H1 (cell line): ENCODE results near the gene PDIA5. TPM values are rescaled to one million over a fixed set of nuclear protein-coding genes. Genes with fewer than 3 reads are reported as not detected.

Experiments
- CTCF ChIA-PET: fragments of 300-600 bp; sonication (Branson Sonifier 250); formaldehyde crosslinking; loops from one replicate; lab custom pipeline; 2021; ENCODE audit not compliant: partially characterized antibody; lab: Charles Lee
- POLR2A ChIA-PET: fragments of 300-600 bp; sonication (Branson Sonifier 250); formaldehyde crosslinking; loops from one replicate; lab custom pipeline; 2021; ENCODE audit warnings: inconsistent platforms; ENCODE audit not compliant: partially characterized antibody; lab: Charles Lee
- DNase-seq, 2 experiments: peaks; one replicate each; pipeline versions ENCODE4 v3.0.0 to v3.0.0-alpha.2; 2010 to 2022; ENCODE audit warnings: low spot score in 2 of 2, low read depth in 1 of 2, mixed read lengths in 1 of 2
- FAIRE-seq: peaks from 2 replicates; lab custom pipeline; 2011; peaks lifted over from hg19 to GRCh38; lab: Jason Lieb, UNC
- H2AFZ ChIP-seq: 2 replicates; pipeline ENCODE4 v1.8.1; 2012; ENCODE audit warnings: low read length, inconsistent platforms
- H2AK5ac ChIP-seq: 2 replicates; pipeline ENCODE4 v1.6.1; 2013; ENCODE audit warnings: low read depth, low read length
- H2BK120ac ChIP-seq: replicated peaks from 2 replicates; pipeline ENCODE3; 2013; ENCODE audit warnings: low read depth, low read length, inconsistent platforms
- H2BK12ac ChIP-seq: 2 replicates; pipeline ENCODE4 v1.6.1; 2013; ENCODE audit warnings: low read depth, low read length
- H2BK15ac ChIP-seq: 2 replicates; pipeline ENCODE4 v1.6.1; 2013; ENCODE audit warnings: low read length
- H2BK20ac ChIP-seq: 2 replicates; pipeline ENCODE4 v1.6.1; 2013; ENCODE audit warnings: low read length
- H2BK5ac ChIP-seq: 2 replicates; pipeline ENCODE4 v1.6.1; 2013; ENCODE audit warnings: low read depth, low read length
- H3K14ac ChIP-seq: 2 replicates; pipeline ENCODE4 v1.6.1; 2013; ENCODE audit warnings: inconsistent platforms; ENCODE audit not compliant: insufficient read length
- H3K18ac ChIP-seq: 2 replicates; pipeline ENCODE4 v1.6.1; 2013; ENCODE audit warnings: low read length; ENCODE audit errors: extremely low read depth
- H3K23ac ChIP-seq: 2 replicates; pipeline ENCODE4 v1.6.1; 2013; ENCODE audit warnings: inconsistent platforms; ENCODE audit not compliant: insufficient read length
- H3K23me2 ChIP-seq: 2 replicates; pipeline ENCODE4 v1.6.1; 2013; ENCODE audit warnings: low read depth, low read length
- H3K27ac ChIP-seq: 2 replicates; pipeline ENCODE4 v1.6.1; 2011; ENCODE audit warnings: low read depth, low read length, inconsistent platforms
- H3K27me3 ChIP-seq, 4 experiments: replicated peaks in 1 of 4; 1 replicate in 1 of 4; 2 replicates in 3 of 4; pipeline versions ENCODE4 v1.6.1 to v1.8.1; 2011 to 2013; ENCODE audit warnings: low read length in 3 of 4, mild to moderate bottlenecking in 3 of 4, inconsistent platforms in 2 of 4, mixed read lengths in 2 of 4, moderate library complexity in 1 of 4; ENCODE audit not compliant: control insufficient read depth in 3 of 4, insufficient read depth in 3 of 4; ENCODE audit errors: extremely low read depth in 1 of 4
- H3K36me3 ChIP-seq, 4 experiments: 2 replicates each; pipeline versions ENCODE4 v1.6.1 to v1.8.1; 2011 to 2013; ENCODE audit warnings: mild to moderate bottlenecking in 4 of 4, low read length in 3 of 4, moderate library complexity in 2 of 4, control low read depth in 1 of 4, inconsistent platforms in 1 of 4; ENCODE audit not compliant: insufficient read depth in 4 of 4, control insufficient read depth in 2 of 4
- H3K4ac ChIP-seq: replicated peaks from 2 replicates; pipeline ENCODE3; 2013; ENCODE audit warnings: low read length, low read depth, mixed read lengths, inconsistent platforms; ENCODE audit not compliant: insufficient read length
- H3K4me1 ChIP-seq, 4 experiments: replicated peaks in 1 of 4; 1 replicate in 1 of 4; 2 replicates in 3 of 4; pipeline versions ENCODE4 v1.6.1 to v1.8.1; 2011 to 2013; ENCODE audit warnings: low read length in 3 of 4, inconsistent platforms in 2 of 4, mixed read lengths in 1 of 4; ENCODE audit not compliant: insufficient read depth in 4 of 4, control insufficient read depth in 3 of 4
- H3K4me2 ChIP-seq, 2 experiments: 2 replicates each; pipeline versions ENCODE4 v1.6.1 to v1.8.1; 2011 to 2013; ENCODE audit warnings: low read depth in 2 of 2, low read length in 2 of 2, control low read depth in 1 of 2, inconsistent platforms in 1 of 2, mild to moderate bottlenecking in 1 of 2; ENCODE audit not compliant: insufficient read depth in 1 of 2
- H3K4me3 ChIP-seq, 4 experiments: fragments of 200-600, 300-600 bp in 1 of 4; sonication (generic), shearing (Covaris generic), sonication (Bioruptor Twin) in 1 of 4; 2 replicates each; pipeline versions ENCODE4 v1.5.1 to v1.8.1; 2011 to 2016; ENCODE audit warnings: low read length in 4 of 4, low read depth in 3 of 4, control low read depth in 2 of 4, inconsistent platforms in 2 of 4, mild to moderate bottlenecking in 2 of 4, mixed read lengths in 1 of 4, moderate library complexity in 1 of 4; ENCODE audit not compliant: insufficient read depth in 2 of 4; ENCODE audit errors: extremely low read depth in 1 of 4
- H3K56ac ChIP-seq: replicated peaks from 2 replicates; pipeline ENCODE3; 2013; ENCODE audit warnings: low read depth, mild to moderate bottlenecking, mixed read lengths, low read length, inconsistent platforms; ENCODE audit not compliant: insufficient read length
- H3K79me1 ChIP-seq: 2 replicates; pipeline ENCODE4 v1.6.1; 2013; ENCODE audit warnings: low read depth, low read length, control low read depth
- H3K79me2 ChIP-seq, 2 experiments: 2 replicates each; pipeline versions ENCODE4 v1.6.1 to v1.8.1; 2012 to 2013; ENCODE audit warnings: low read length in 2 of 2, mild to moderate bottlenecking in 2 of 2, inconsistent platforms in 1 of 2; ENCODE audit not compliant: insufficient read depth in 2 of 2, control insufficient read depth in 1 of 2
- H3K9ac ChIP-seq, 4 experiments: replicated peaks in 1 of 4; 1 replicate in 1 of 4; 2 replicates in 3 of 4; pipeline versions ENCODE4 v1.6.1 to v1.8.1; 2011 to 2013; ENCODE audit warnings: low read depth in 3 of 4, low read length in 3 of 4, control low read depth in 2 of 4, mild to moderate bottlenecking in 2 of 4, moderate library complexity in 2 of 4, inconsistent platforms in 1 of 4; ENCODE audit errors: extremely low read depth in 1 of 4
- H3K9me3 ChIP-seq, 2 experiments: 2 replicates each; pipeline versions ENCODE4 v1.6.1 to v1.8.1; 2012 to 2013; ENCODE audit warnings: mild to moderate bottlenecking in 2 of 2, moderate library complexity in 2 of 2, control low read depth in 1 of 2, inconsistent platforms in 1 of 2, low read depth in 1 of 2, low read length in 1 of 2, mixed read lengths in 1 of 2; ENCODE audit not compliant: insufficient read depth in 2 of 2
- H4K20me1 ChIP-seq, 2 experiments: replicated peaks in 1 of 2; 2 replicates each; pipeline versions ENCODE3 to v1.8.1; 2011 to 2013; ENCODE audit warnings: inconsistent platforms in 2 of 2, low read length in 2 of 2, mild to moderate bottlenecking in 1 of 2; ENCODE audit not compliant: insufficient read depth in 2 of 2, control insufficient read depth in 1 of 2
- H4K5ac ChIP-seq: 2 replicates; pipeline ENCODE4 v1.6.1; 2013; ENCODE audit warnings: low read length, low read depth, mixed read lengths, inconsistent platforms; ENCODE audit not compliant: insufficient read length
- H4K8ac ChIP-seq: 2 replicates; pipeline ENCODE4 v1.8.0; 2013; ENCODE audit warnings: mild to moderate bottlenecking, moderate library complexity, low read length, inconsistent platforms; ENCODE audit not compliant: insufficient read depth; ENCODE audit errors: extremely low read depth
- H4K91ac ChIP-seq: replicated peaks from 2 replicates; pipeline ENCODE3; 2013; ENCODE audit warnings: low read length, mixed read lengths, inconsistent platforms; ENCODE audit not compliant: insufficient read length
- ATF2 ChIP-seq: IDR thresholded peaks from 2 replicates; pipeline ENCODE4 v1.6.1; 2012; ENCODE audit warnings: low read length, inconsistent platforms
- BRCA1 ChIP-seq: IDR thresholded peaks from 2 replicates; pipeline ENCODE4 v1.6.1; 2012; ENCODE audit warnings: low read depth, low read length, improper control_type of control experiment
- CHD2 ChIP-seq: IDR thresholded peaks from 2 replicates; pipeline ENCODE4 v1.6.1; 2012; ENCODE audit warnings: low read length, improper control_type of control experiment
- JUND ChIP-seq: IDR thresholded peaks from 2 replicates; pipeline ENCODE4 v1.6.1; 2011; ENCODE audit warnings: mild to moderate bottlenecking, improper control_type of control experiment, low read length
- POLR2A ChIP-seq, 2 experiments: IDR thresholded peaks; 1 replicate in 1 of 2; 2 replicates in 1 of 2; pipeline ENCODE4 v1.6.1; 2011; ENCODE audit warnings: low read depth in 2 of 2, low read length in 2 of 2, mild to moderate bottlenecking in 2 of 2; ENCODE audit errors: control extremely low read depth in 1 of 2
- POU5F1 ChIP-seq: IDR thresholded peaks from 2 replicates; pipeline ENCODE4 v1.6.1; 2011; ENCODE audit warnings: low read depth, mild to moderate bottlenecking, low read length, moderate library complexity
- RBBP5 ChIP-seq: IDR thresholded peaks from 2 replicates; pipeline ENCODE4 v1.7.1; 2012; ENCODE audit warnings: low read depth, mild to moderate bottlenecking, inconsistent platforms, low read length, moderate library complexity, borderline replicate concordance
- RNF2 ChIP-seq: fragments of 200-900, 300-1000 bp; sonication (generic); IDR thresholded peaks from 2 replicates; pipeline ENCODE4 v1.7.1; 2016; ENCODE audit warnings: borderline replicate concordance, low read depth, mild to moderate bottlenecking, antibody characterized with exemption, low read length; ENCODE audit not compliant: poor library complexity, severe bottlenecking; ENCODE audit errors: missing control alignments
- SP1 ChIP-seq: IDR thresholded peaks from 2 replicates; pipeline ENCODE4 v1.6.1; 2011; ENCODE audit warnings: low read depth, low read length
- WGBS, 2 experiments: shearing (Covaris generic) in 1 of 2; methylation state at CpG; one replicate each; pipeline versions ENCODE4 v1.1.6 to v1.1.7; 2013 to 2015; ENCODE audit warnings: low lambda C conversion rate in 2 of 2, mixed read lengths in 2 of 2, inconsistent platforms in 1 of 2, low coverage in 1 of 2, missing lambda C conversion rate in 1 of 2; ENCODE audit not compliant: insufficient replicate concordance in 2 of 2, insufficient coverage in 1 of 2, insufficient read length in 1 of 2; ENCODE audit errors: extremely low coverage in 1 of 2, missing lambda C conversion rate in 1 of 2; 5-methylcytosine and 5-hydroxymethylcytosine counted together
- polyA plus RNA-seq, 7 experiments: library from polyadenylated mRNA; depleted of rRNA in 3 of 7; stranded (reverse) in 5 of 7; unstranded in 2 of 7; fragments of >200 nt in 5 of 7; fragments of 200-250 nt in 2 of 7; gene quantifications; 1 replicate in 5 of 7; 2 replicates in 1 of 7; 4 replicates in 1 of 7; pipeline versions ENCODE4 v1.2.1 to v1.2.3, GENCODE V29; 2011 to 2013; ENCODE audit warnings: missing spikeins in 2 of 7, mixed read lengths in 2 of 7
- total RNA-seq: library from RNA; stranded (reverse); fragmentation: NEBNext Ultra II Directional; extraction: Animal tissue kit (Norgen Biotek cat#: 25700); gene quantifications from 2 replicates; pipeline ENCODE4 v1.2.1, GENCODE V29; 2021
- TF ChIP-seq, protein P1 (sequence below), 3 experiments: IDR thresholded peaks; 1 replicate in 2 of 3; 2 replicates in 1 of 3; pipeline versions ENCODE4 v1.5.1 to v1.6.1; 2011; ENCODE audit warnings: low read length in 3 of 3, mild to moderate bottlenecking in 3 of 3, inconsistent platforms in 2 of 3, low read depth in 1 of 3, moderate library complexity in 1 of 3; ENCODE audit not compliant: insufficient read depth in 1 of 3; ENCODE audit errors: control extremely low read depth in 1 of 3

Gene PDIA5
- total and polyA plus RNA-seq, 2 of the 8 experiments (the other 6 are each of a cell fraction or from before 2014, with no cell fraction given): 18.2 to 32.8 TPM

- Histone ChIP-seq H3K9me3 (no peaks in the 10 kb centered on the region), H3K79me1 (no peaks in the 10 kb centered on the region), H3K4me2 (no peak overlapping the region; a peak in 2 of 4 replicates), H2BK15ac (no peak overlapping the region), H3K27me3 (no peaks in the 10 kb centered on the region), H2AFZ (no peak overlapping the region), H3K4me1 (peaks cover 0 to 1% (median 0%) of the 10 kb centered on the region in 4 experiments; a peak in 2 of 7 replicates), H2BK120ac (no peak overlapping the region), H3K27ac (no peak overlapping the region), H3K14ac (no peak overlapping the region), H2AK5ac (no peak overlapping the region), H3K4ac (no peak overlapping the region), H4K20me1 (no peaks in the 10 kb centered on the region), H4K91ac (no peak overlapping the region), H2BK20ac (no peak overlapping the region), H3K9ac (no peak overlapping the region), H3K23ac (no peak overlapping the region), H3K18ac (no peak overlapping the region), H2BK12ac (no peak overlapping the region), H2BK5ac (no peak overlapping the region), H3K79me2 (no peaks in the 10 kb centered on the region), H4K8ac (no peak overlapping the region), H3K4me3 (peak overlapping the region in 1 of 4 experiments; percentile 33; a peak in 1 of 8 replicates), H4K5ac (no peak overlapping the region), H3K56ac (peak overlapping the region; percentile 30), H3K23me2 (no peaks in the 10 kb centered on the region), H3K36me3 (no peaks in the 10 kb centered on the region)
- CTCF ChIA-PET: interaction anchor here (0.6 to 2.6 kb wide), 13 partner anchors 11 to 252 kb away, joined by 3 to 8 read pairs (median 3); no protein-coding TSS in a partner anchor
- POLR2A ChIA-PET: no interaction called here
- DNase-seq (peak; percentile 74 to 78), FAIRE-seq (no peak)
- 10% methylated on average over 10 of the region's 10 CpGs; no CpG with 5 or more reads in 1 of the 2 experiments for WGBS, 2 experiments
- TF ChIP-seq POU5F1: no peak
- TF ChIP-seq, protein P1, sequence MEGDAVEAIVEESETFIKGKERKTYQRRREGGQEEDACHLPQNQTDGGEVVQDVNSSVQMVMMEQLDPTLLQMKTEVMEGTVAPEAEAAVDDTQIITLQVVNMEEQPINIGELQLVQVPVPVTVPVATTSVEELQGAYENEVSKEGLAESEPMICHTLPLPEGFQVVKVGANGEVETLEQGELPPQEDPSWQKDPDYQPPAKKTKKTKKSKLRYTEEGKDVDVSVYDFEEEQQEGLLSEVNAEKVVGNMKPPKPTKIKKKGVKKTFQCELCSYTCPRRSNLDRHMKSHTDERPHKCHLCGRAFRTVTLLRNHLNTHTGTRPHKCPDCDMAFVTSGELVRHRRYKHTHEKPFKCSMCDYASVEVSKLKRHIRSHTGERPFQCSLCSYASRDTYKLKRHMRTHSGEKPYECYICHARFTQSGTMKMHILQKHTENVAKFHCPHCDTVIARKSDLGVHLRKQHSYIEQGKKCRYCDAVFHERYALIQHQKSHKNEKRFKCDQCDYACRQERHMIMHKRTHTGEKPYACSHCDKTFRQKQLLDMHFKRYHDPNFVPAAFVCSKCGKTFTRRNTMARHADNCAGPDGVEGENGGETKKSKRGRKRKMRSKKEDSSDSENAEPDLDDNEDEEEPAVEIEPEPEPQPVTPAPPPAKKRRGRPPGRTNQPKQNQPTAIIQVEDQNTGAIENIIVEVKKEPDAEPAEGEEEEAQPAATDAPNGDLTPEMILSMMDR (IDR thresholded peaks at IDR 0.05; ENCODE audit: control extremely low read depth in 1 of 3, insufficient read depth in 1 of 3, low read depth in 1 of 3, low read length in 3 of 3): peak; percentile 69 to 78 (median 78)
- peak; percentile 82; the same call in 1 of the 2 replicates for TF ChIP-seq ATF2
- no peak for TF ChIP-seq CHD2
- TF ChIP-seq JUND: 0 out of 2 replicates have a peak, but pooled peaks have one; percentile 13
- TF ChIP-seq BRCA1: no peak
- no peak for TF ChIP-seq RNF2
- TF ChIP-seq POLR2A (IDR thresholded peaks at IDR 0.05; ENCODE audit: control extremely low read depth in 1 of 2, low read depth in 2 of 2, low read length in 2 of 2): no peak
- TF ChIP-seq SP1: no peak
- TF ChIP-seq RBBP5: no peak
Measured at GRCh38 chr3:123194552-123194951, 127.7 kb downstream of the PDIA5 start.
